IPS-NIHi7 (cell line): ENCODE data around the gene SLC22A25.
"Not testable (repeated sequence)": the region's sequence is repeated elsewhere in the genome, so short reads cannot be mapped to it uniquely, and the experiment has no call there.

Source experiments
- DNase-seq: peaks from one replicate; pipeline ENCODE4 v3.0.0; 2012; ENCODE audit warnings: mixed read lengths; ENCODE audit errors: extremely low spot score

Gene SLC22A25

DNA sequence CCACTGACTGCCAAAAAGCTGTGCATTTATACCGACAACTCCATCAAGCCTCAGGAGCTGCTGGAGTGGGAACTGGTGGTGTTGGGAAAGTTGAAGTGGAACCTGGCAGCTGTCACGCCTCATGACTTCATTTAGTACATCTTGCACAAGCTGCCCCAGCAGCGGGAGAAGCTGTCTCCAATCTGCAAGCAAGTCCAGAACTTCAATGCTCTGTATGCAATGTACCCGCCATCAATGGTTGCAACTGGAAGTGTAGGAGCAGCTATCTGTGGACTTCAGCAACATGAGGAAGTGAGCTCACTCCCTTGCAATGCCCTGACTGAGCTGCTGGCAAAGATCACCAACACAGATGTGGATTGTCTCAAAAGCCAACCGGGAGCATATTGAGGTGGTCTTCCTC lies at the start of gene SLC22A25:
Gene SLC22A25, minus strand, starts transcription at position 67 of the 400 bp plus-strand sequence. CDS start 13,947 bp downstream, outside the sequence.
- DNase-seq, result no peak

DNA sequence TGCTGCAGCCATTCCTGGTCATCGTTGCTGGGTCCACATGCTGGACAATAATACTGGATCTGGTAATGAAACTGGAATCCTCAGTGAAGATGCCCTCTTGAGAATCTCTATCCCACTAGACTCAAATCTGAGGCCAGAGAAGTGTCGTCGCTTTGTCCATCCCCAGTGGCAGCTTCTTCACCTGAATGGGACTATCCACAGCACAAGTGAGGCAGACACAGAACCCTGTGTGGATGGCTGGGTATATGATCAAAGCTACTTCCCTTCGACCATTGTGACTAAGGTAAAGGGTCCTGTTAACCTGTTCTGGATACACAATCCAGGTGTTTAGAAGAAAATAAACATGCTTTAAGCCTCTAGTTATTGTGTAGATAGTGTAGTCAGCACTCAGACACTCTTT lies 46.9 kb upstream of the SLC22A25 start:
- no peak for DNase-seq

DNA sequence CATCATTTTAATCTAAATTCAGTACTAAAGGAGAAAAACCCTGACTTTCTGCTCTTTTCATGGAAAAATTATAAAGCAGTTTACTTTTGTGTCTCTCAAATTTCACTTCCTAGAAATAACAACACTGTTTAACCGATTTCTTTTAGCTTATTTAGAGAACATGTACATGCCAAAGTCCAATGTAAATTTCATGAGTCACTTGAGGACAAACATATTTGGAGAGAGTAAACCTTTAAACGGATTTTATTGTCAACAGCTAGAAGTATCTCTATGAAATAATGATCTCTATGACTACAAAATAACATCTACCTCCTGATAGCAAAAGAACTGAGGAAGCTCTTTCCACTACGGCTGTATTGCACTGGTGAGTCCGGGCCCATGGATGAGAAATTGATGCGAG lies 46.3 kb upstream of the SLC22A25 start:
- no peak for DNase-seq

DNA sequence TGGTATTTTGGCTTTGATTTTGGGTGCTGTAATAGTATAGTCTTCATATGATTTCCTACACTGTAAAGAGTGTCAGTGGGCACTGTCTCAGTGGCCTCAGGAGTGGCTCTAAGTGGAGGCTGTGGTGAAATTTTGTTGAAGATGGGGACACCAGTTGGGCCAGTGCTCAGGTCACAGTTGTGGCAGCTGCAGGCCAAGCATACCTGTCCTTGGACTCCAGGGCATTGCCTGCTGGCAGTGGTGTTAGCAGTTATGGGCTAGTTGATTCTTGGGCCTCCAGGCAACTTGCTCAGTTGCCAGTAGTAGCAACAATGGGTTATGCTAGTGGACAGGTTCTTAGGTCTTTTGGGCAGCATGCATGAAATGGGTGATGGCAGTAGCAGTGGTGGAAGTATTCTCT lies 39.2 kb upstream of the SLC22A25 start:
- no peak for DNase-seq

DNA sequence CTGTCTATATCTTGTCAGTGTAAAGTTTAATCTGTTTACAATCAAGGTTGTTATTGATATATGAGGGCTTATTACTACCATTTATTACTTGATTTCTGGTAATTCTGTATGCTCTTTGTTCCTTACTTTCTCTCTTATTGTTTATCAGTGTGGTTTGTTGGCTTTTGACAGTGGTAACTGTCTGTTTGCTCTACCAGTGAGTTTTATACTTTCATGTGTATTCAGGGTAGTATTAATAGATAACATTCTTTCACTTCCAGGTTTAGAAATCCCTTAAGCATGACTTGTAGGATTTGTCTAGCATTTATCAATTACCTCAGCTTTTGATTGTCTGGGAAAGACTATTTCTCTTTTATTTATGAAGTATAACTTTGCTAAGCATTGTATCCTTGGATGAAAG lies 37.5 kb upstream of the SLC22A25 start:
- no peak for DNase-seq

DNA sequence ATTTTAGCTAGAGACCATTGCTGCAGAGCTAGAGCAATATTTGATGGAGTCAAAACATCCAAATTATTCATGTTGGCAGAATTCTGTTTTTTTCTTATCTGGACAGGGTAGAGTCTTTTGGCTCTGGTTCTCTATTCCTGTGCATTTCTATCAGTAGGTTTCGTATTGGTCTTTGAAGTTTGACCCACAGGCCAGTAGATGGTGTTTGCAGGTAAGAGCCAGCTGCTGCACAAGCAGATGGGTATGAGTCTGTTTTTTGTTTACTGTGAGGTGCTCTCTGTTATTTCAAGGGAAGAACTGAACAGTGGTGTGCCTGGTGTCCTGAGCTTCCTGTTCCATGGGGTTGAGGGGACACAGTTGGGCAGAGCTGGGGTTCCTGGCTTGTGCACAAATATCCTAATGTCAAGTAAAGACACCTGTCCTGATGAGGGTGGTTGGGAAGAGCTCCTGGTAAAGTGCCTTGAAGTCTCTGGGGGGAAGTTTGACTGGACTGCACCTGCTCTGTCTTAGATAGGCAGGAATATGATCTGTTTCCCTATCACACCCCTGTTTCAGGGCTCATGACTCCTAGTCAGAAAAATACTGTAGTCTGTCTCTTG lies 34.0 kb upstream of the SLC22A25 start:
- DNase-seq, result peak; percentile 46

DNA sequence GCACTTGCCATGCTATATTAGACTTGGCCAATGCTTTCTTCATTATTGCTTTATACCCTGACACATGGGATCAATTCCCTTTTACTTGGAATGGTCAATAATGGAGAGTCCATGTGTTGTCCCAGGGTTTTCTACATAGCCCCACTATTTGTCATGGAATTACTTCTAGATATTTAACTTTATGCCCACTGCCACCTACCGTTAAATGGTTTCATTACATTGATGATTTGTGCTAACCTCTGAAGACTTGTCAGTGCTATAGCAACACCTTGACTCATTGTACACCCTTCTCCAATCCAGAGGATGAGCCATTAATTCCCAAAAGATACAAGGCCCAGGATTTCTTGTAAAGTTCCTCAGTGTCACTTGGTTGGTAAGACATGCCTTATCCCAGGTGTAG lies 31.4 kb upstream of the SLC22A25 start:
- DNase-seq, result no peak

DNA sequence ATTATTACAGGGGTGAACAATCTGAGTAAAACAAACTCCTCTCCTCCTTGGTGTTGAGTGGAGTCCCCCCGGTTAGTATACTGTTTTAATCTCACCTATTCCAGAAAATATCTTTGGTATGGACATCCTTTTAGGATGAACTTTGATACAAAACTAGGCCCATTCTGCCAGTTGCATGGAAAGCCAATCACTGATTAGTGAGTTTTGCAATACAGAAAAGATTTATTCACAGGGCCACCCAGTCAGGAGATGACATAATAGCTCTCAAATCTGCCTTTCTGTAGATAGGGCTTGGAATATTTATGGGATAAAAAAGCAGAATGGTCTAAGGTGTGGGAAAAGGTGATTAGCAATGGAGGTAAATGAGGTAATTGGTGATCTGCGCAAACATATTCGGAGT lies 30.3 kb upstream of the SLC22A25 start:
- no peak for DNase-seq

DNA sequence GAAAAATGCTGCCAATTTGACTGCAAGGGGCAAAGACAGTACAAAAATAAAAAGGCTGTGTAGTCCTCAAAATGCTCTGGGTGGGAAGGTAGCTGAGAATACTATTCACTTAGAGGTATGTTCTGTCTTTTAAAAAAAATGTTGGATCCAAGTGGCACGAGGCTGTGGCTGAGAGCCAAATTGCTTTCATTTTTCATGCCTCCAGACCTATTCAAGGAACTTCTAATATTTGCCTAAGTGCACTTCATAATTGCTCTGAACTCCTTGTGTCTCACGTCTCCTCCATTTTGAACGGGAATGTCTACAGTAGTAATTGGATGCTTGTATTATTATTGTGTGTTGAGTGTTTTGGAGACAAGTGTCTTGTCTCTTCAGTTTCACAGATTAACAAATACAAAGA lies 19.1 kb upstream of the SLC22A25 start:
- no peak for DNase-seq

DNA sequence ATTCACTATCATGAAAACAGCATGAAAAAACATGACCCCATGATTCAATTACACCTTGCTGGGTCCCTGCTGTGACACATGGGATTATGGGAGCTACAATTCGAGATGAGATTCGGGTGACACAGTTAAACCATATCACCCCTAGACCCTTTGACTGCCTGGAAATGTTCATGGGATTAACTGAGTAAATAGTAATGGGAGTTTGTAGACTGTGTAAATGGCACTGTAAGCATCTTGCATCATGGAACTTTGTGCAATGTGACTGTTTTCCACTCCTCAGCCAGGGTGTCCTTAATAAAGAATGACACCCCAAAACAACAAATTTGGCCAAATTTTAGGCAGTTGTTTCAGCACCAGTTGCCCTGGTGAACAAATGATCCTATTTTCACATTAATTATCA lies 7.9 kb upstream of the SLC22A25 start:
- no peak for DNase-seq

DNA sequence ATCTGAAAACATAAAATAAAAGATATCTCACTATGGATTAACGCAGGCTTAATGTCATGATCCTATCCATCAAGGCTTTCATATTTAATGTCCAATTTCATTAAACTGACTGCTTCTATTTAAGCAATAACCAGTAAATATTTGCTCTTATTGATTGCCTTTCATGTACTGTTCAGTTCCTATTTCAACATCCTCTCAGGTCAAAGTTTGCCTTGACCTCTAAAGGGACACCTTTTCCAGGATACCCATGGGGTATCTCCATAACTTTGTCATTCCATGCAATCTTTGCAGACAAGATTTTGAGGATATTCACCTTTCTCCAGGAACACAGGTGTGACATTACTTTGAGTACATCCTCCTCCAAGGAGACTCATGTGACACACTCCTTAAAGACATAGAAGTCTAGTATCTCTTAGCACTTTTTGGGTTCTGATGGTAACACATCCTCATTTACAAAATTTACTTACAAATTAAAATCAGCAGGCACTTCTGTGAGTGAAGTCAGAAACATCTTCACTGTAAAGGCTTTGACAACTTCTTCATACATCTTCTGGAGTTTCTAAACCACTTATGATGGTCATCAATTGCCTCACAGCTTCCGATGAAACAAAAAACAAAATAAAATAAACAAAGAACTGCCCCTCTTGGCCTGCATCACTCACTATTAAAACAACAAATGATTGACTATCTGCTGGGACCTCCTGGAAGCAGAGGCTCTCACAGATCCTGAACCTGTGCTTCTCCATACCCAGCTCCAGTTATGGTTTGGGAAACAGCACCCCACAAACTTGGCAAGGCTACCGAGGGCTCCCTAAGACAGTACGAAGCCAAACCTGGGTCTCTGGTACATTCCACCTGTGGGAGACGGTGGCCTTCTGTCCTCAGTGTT lies 7.0 kb upstream of the SLC22A25 start:
- DNase-seq, result no peak

DNA sequence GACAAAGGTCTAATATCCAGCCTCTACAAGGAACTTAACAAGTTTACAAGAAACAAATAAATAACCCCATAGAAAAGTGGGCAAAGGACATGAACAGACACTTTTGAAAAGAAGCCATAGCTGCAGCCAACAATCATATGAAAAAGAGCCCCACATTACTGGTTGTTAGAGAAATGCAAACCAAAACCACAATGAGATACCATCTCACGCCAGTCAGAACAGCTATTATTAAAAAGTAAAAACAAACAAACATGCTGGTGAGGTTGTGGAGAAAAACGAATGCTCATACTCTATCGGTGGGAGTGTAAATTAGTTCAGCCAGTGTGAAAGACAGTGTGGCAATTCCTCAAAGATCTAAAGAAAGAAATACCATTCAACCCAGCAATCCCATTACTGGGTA lies 5.6 kb upstream of the SLC22A25 start:
- DNase-seq, result no peak

DNA sequence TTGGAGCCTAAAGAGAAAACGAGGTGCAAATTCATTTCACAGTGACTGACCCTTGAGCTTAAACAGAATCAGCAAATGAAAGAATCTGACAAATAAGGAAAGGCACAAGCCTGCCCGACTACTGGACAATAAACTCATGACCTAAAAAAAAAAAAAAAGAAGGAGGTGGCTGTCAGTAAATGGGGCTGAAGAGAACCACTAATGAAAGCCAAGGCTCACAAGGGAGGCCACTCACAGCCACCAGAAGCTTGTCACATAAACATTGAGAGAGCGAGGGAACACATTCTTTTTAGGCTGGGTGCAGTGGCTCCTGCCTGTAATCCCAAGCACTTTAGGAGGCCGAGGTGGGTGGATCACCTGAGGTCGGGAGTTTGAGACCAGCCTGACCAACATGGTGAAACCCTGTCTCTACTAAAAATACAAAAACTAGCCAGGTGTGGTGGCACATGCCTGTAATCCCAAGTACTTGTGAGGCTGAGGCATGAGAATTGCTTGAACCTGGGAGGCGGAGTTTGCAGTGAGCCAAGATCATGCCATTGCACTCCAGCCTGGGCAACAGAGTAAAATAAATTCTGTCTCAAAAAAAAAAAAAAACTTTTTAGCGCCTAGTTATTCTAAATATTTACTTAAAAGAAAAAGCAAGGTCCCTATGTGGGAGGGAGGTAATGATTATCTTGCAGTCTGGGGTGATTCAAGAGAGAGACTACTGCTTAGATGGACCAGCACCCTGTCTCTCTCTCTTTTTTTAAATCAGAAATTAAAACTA lies 4.0 kb upstream of the SLC22A25 start:
- not testable (repeated sequence) for DNase-seq

DNA sequence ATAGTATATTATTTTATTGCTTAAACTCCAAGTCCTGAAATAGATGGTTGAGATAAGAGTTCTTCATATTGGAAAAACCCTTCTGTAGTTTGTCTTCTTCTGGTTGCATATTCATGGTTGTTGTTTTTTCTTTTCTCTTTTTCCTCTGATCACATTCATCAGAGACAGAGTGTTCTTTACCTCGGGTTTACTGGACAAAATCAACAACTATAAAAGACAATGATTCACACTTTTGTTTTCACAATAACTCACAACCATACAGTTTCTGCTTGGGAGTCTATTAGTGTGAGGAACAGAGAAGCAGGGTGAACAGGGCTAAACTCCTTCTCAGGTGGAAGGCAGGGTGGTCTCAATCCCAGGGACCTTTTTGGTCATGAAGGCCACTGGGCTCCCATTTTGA lies 2.6 kb upstream of the SLC22A25 start:
- no peak for DNase-seq

DNA sequence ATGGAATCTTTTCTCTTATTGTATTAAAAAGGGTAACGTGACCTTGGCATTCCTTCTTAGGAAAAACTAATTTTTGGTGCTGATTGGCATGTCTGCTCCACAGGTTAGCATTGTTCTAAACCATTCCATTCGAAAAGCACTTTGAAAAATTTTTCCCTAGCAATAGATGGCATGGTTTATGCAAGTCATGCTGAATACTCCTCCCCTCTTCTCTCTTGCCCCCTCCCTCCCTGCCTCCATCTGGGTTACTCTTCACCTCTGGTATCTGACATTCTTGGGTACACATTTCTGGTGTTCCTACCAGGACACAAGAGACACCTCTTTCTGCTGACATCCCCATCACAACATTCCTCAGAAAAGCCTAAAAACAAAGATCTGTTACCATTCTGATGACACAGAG lies 1.5 kb upstream of the SLC22A25 start:
- no peak for DNase-seq

DNA sequence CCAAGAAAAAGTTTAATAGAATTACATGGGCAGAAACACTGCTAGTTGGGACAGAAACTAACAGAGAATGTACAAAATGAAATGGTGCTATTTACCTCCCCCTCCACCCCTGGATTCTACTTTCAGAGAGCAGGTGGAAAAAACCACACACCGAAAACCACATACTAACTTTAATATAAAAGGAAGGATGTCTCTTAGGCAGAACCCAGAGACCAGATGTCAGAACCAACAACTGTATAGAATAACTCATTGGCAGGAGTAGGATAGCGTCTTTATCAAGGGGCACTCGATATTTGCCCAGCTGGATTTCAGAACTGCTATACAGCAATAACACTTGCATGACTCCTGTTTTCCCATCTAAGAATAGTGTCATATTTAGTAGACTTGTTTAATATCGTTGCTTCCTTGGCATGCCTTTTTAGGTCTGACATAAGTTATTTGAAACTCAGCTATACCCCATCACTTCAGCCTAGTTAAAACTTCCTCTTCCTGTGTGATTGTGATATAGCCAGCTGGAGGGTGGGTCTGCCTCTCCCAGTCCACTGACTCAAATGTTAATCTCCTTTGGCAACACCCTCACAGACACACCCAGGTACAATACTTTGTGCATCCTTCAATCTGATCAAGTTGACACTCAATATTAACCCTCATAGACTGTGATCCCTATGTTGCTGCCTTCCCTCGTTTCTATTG lies 1.2 kb downstream of the SLC22A25 start:
- no peak for DNase-seq

DNA sequence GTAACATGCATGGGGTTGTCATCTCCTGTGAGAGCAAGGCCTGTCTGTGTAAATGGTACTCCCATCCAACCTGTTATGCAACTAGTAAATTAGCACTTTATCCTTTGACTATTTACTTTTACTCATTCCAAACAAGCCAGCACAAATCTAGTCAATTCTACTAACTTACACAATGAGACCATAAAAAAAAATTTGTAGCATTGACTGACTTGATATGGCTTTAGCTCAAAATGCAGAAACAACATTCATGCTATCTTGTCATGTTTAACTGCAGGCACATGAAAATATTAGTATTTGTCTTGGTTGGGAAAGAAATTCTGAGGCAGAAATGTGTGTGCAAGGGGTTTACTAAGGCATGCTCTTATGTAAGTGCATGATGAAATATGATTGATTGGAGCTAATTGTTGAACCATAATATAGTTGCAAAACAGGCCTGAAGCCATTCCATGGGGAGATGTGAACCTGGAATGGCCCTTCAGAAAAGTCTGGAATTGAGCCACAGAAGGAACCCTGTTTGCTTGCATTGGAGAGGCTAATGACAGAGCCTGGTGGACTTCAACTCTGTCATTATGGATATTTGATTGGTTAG lies 2.5 kb downstream of the SLC22A25 start:
- no peak for DNase-seq

DNA sequence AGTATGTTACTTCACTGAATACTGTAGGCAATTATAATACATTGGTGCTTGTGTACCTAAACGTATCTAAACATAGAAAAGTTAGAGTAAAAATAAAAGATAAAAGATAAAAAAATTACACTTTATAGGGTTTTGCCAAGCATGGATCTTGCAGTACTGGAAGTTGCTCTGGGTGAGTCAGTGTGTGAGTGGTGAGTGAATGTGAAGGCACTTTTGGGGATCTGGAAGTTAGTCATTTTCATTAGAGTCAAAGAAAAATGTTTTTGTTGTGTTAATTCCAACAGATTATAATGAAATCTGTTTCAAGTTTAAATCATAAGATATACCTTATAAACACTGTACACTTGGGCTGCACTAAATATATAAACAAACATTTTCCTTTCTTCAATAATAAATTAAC lies 3.3 kb downstream of the SLC22A25 start:
- no peak for DNase-seq

DNA sequence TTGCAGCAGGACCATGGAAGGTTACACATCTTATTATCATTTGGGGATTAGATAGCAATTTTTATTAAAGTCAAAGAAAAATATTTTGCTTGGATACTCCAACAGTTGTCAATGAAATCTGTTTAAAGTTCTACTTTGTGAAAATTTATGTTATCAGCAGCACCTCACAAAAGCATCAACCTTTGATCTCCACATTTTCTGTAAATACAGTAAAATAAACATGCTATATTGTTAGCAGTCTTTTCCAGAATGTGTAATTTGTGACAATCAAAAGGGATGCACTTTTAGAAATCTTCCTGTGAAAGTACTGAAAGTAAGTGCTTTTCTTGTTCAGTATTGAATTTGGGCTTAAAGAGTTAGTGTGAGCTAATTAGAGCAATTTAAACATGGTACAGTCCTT lies 4.1 kb downstream of the SLC22A25 start:
- no peak for DNase-seq

DNA sequence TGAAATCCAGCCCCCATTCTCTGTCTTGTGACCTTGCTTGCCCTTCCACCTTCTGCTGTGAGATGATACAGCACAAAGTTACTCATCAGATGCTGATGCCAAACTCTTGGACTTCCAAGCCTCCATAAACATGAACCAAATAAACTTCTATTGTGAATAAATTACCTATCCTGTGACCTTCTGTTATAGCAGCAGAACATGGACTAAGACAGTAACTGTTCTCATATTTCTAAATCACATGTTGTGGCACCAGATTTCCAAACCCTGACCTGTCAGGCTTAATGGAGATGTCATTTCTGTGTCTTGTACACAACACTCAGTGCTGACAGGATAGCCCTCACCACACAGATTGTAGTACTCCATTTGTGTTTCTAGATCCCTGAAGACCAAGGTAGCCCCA lies 6.0 kb downstream of the SLC22A25 start:
- DNase-seq, result peak; percentile 1
